WTC11 (cell line): Measurements from ENCODE around the gene GJD4. TPM values are rescaled to one million over a fixed set of nuclear protein-coding genes. Genes with fewer than 3 reads are reported as not detected.

Source experiments
- ATAC-seq: fragments of 200-7000 bp; cut with Tn5 transposase; 2 replicates; pipeline ENCODE4 v1.10.0; 2021; ENCODE audit warnings: mild to moderate bottlenecking, moderate library complexity
- CTCF ChIA-PET: fragments of 300-600 bp; sonication (Branson Sonifier 250); formaldehyde crosslinking; loops from one replicate; lab custom pipeline; 2021; ENCODE audit warnings: antibody characterized with exemption; lab: Charles Lee
- POLR2A ChIA-PET: fragments of 350-600 bp; sonication (Branson Sonifier 250); formaldehyde crosslinking; loops from one replicate; lab custom pipeline; 2021; ENCODE audit warnings: antibody characterized with exemption; lab: Charles Lee
- DNase-seq: peaks from one replicate; pipeline ENCODE4 v3.0.0; 2021; ENCODE audit warnings: low spot score
- H3K27ac Mint-ChIP-seq: 2 replicates; pipeline ENCODE4 v1.8.0; 2021; ENCODE audit warnings: mixed read lengths
- H3K27me3 Mint-ChIP-seq: 2 replicates; pipeline ENCODE4 v1.8.0; 2021; ENCODE audit warnings: low read depth, mild to moderate bottlenecking, moderate library complexity, mixed read lengths
- H3K36me3 Mint-ChIP-seq: 2 replicates; pipeline ENCODE4 v1.8.0; 2021; ENCODE audit warnings: mixed read lengths
- H3K4me1 Mint-ChIP-seq: 2 replicates; pipeline ENCODE4 v1.8.0; 2022; ENCODE audit warnings: mixed read lengths
- H3K4me3 Mint-ChIP-seq: 2 replicates; pipeline ENCODE4 v1.8.0; 2021; ENCODE audit warnings: mild to moderate bottlenecking, moderate library complexity, mixed read lengths
- H3K9me3 Mint-ChIP-seq: 2 replicates; pipeline ENCODE4 v1.8.0; 2021; ENCODE audit warnings: mixed read lengths
- FOXP1 ChIP-seq: sonication (generic); formaldehyde crosslinking; IDR thresholded peaks from 2 replicates; pipeline ENCODE4 v1.8.0; 2022; ENCODE audit warnings: missing genetic modification reagents, mild to moderate bottlenecking, moderate library complexity, borderline replicate concordance
- NR3C1 ChIP-seq: sonication (generic); formaldehyde crosslinking; conservative IDR thresholded peaks from 2 replicates; pipeline ENCODE4 v1.8.1; 2023; ENCODE audit warnings: low read depth, mild to moderate bottlenecking, missing genetic modification reagents
- SMAD3 ChIP-seq: sonication (generic); formaldehyde crosslinking; IDR thresholded peaks from 2 replicates; pipeline ENCODE4 v1.8.0; 2022; ENCODE audit warnings: missing genetic modification reagents, mild to moderate bottlenecking, borderline replicate concordance
- SMAD4 ChIP-seq: sonication (generic); formaldehyde crosslinking; IDR thresholded peaks from 2 replicates; pipeline ENCODE4 v1.8.0; 2022; ENCODE audit warnings: mild to moderate bottlenecking, missing genetic modification reagents
- SOX15 ChIP-seq: fragments of 250-450 bp; sonication (Bioruptor Pico); IDR thresholded peaks from 2 replicates; pipeline ENCODE4 v1.9.0; 2021; ENCODE audit warnings: mild to moderate bottlenecking
- ZNF317 ChIP-seq: sonication (generic); formaldehyde crosslinking; IDR thresholded peaks from 2 replicates; pipeline ENCODE4 v1.8.1; 2023; ENCODE audit warnings: low read depth, mild to moderate bottlenecking, moderate library complexity, missing genetic modification reagents, borderline replicate concordance
- ZNF416 ChIP-seq: fragments of 250-450 bp; sonication (Bioruptor Pico); IDR thresholded peaks from 2 replicates; pipeline ENCODE4 v1.9.0; 2021; ENCODE audit warnings: mild to moderate bottlenecking, inconsistent platforms
- total RNA-seq: library from RNA; stranded (reverse); gene quantifications from 3 replicates; pipeline ENCODE4 v1.2.3, GENCODE V29; 2021
- TF ChIP-seq, protein P1 (sequence below): fragments of 250-450 bp; sonication (Bioruptor Pico); conservative IDR thresholded peaks from 2 replicates; pipeline ENCODE4 v1.9.0; 2021; ENCODE audit warnings: mild to moderate bottlenecking
- TF ChIP-seq, protein P2 (sequence below): sonication (generic); formaldehyde crosslinking; IDR thresholded peaks from 2 replicates; pipeline ENCODE4 v1.8.0; 2022; ENCODE audit warnings: mild to moderate bottlenecking, missing genetic modification reagents
- TF ChIP-seq, protein P3 (sequence below): sonication (generic); formaldehyde crosslinking; IDR thresholded peaks from 2 replicates; pipeline ENCODE4 v1.8.1; 2023; ENCODE audit warnings: mild to moderate bottlenecking, missing genetic modification reagents
- TF ChIP-seq, protein P4 (sequence below): sonication (generic); formaldehyde crosslinking; IDR thresholded peaks from 2 replicates; pipeline ENCODE4 v1.8.1; 2022; ENCODE audit warnings: missing genetic modification reagents, borderline replicate concordance
- TF ChIP-seq, protein P5 (sequence below): sonication (generic); formaldehyde crosslinking; IDR thresholded peaks from 2 replicates; pipeline ENCODE4 v1.8.0; 2022; ENCODE audit warnings: mild to moderate bottlenecking, missing genetic modification reagents
- TF ChIP-seq, protein P6 (sequence below): fragments of 250-450 bp; sonication (Bioruptor Pico); IDR thresholded peaks from 2 replicates; pipeline ENCODE4 v1.9.0; 2021; ENCODE audit warnings: mild to moderate bottlenecking

GJD4 gene
- total RNA-seq, 1 experiment from 2014 or later: not detected

DNA sequence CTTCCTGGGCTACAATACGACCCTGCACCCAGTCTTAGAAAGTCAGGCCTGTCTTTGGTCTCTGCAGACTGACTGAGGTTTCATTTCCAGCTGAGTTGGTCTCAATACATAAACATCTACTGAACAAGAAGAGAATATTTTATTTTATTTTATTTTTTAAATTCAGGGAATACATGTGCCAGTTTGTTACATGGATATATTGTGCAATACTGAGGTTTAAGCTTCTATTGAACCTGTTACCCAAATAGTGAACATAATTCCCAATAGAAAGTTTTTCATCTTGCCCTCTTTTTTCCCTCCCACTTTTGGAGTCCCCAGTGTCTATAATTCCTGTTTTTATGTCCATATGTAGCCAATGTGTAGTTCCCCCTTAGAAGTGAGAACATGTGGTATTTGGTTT, 26.3 kb downstream of the GJD4 start (continued):
- TF ChIP-seq, protein P1, sequence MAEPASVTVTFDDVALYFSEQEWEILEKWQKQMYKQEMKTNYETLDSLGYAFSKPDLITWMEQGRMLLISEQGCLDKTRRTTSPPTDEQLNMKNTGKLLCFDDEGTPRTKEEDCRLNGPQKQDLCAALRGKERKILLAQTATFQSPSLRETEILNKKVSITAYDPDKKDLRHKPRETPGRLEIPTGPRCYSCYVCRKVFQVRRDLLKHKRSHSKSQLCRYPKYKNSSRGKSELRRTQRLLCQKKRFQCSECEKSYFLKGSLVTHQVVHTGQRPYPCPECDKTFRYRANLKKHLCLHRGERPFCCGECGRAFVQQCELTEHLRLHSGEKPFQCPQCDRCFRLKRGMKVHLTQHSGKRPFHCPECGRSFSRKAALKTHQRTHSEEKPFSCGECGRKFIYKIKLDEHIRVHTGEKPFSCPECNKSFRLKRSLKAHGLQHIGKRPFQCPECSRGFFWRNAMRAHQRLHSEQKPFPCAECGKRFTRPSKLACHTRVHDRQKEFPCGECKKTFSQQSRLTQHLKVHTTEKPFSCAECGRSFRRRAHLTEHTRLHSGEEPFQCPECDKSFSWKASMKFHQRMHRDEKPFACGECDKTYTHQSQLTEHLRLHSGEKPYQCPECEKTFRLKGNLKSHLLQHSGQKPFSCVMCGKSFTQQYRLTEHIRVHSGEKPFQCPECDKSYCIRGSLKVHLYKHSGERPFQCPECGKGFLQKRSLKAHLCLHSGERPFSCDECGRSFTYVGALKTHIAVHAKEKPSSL: no peak
- TF ChIP-seq SMAD3 (CRISPR knock-in tag) (no peak), ZNF416 (CRISPR knock-in tag) (no peak), SMAD4 (CRISPR knock-in tag) (no peak), SOX15 (no peak), FOXP1 (no peak)
- TF ChIP-seq, protein P2, sequence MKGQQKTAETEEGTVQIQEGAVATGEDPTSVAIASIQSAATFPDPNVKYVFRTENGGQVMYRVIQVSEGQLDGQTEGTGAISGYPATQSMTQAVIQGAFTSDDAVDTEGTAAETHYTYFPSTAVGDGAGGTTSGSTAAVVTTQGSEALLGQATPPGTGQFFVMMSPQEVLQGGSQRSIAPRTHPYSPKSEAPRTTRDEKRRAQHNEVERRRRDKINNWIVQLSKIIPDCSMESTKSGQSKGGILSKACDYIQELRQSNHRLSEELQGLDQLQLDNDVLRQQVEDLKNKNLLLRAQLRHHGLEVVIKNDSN: no peak
- TF ChIP-seq, protein P3, sequence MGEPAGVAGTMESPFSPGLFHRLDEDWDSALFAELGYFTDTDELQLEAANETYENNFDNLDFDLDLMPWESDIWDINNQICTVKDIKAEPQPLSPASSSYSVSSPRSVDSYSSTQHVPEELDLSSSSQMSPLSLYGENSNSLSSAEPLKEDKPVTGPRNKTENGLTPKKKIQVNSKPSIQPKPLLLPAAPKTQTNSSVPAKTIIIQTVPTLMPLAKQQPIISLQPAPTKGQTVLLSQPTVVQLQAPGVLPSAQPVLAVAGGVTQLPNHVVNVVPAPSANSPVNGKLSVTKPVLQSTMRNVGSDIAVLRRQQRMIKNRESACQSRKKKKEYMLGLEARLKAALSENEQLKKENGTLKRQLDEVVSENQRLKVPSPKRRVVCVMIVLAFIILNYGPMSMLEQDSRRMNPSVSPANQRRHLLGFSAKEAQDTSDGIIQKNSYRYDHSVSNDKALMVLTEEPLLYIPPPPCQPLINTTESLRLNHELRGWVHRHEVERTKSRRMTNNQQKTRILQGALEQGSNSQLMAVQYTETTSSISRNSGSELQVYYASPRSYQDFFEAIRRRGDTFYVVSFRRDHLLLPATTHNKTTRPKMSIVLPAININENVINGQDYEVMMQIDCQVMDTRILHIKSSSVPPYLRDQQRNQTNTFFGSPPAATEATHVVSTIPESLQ (CRISPR knock-in tag): no peak
- TF ChIP-seq, protein P4, sequence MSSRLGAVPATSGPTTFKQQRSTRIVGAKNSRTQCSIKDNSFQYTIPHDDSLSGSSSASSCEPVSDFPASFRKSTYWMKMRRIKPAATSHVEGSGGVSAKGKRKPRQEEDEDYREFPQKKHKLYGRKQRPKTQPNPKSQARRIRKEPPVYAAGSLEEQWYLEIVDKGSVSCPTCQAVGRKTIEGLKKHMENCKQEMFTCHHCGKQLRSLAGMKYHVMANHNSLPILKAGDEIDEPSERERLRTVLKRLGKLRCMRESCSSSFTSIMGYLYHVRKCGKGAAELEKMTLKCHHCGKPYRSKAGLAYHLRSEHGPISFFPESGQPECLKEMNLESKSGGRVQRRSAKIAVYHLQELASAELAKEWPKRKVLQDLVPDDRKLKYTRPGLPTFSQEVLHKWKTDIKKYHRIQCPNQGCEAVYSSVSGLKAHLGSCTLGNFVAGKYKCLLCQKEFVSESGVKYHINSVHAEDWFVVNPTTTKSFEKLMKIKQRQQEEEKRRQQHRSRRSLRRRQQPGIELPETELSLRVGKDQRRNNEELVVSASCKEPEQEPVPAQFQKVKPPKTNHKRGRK: no peak
- TF ChIP-seq, protein P5, sequence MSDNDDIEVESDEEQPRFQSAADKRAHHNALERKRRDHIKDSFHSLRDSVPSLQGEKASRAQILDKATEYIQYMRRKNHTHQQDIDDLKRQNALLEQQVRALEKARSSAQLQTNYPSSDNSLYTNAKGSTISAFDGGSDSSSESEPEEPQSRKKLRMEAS (CRISPR knock-in tag): no peak
- TF ChIP-seq, protein P6, sequence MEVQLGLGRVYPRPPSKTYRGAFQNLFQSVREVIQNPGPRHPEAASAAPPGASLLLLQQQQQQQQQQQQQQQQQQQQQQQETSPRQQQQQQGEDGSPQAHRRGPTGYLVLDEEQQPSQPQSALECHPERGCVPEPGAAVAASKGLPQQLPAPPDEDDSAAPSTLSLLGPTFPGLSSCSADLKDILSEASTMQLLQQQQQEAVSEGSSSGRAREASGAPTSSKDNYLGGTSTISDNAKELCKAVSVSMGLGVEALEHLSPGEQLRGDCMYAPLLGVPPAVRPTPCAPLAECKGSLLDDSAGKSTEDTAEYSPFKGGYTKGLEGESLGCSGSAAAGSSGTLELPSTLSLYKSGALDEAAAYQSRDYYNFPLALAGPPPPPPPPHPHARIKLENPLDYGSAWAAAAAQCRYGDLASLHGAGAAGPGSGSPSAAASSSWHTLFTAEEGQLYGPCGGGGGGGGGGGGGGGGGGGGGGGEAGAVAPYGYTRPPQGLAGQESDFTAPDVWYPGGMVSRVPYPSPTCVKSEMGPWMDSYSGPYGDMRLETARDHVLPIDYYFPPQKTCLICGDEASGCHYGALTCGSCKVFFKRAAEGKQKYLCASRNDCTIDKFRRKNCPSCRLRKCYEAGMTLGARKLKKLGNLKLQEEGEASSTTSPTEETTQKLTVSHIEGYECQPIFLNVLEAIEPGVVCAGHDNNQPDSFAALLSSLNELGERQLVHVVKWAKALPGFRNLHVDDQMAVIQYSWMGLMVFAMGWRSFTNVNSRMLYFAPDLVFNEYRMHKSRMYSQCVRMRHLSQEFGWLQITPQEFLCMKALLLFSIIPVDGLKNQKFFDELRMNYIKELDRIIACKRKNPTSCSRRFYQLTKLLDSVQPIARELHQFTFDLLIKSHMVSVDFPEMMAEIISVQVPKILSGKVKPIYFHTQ: no peak

DNA sequence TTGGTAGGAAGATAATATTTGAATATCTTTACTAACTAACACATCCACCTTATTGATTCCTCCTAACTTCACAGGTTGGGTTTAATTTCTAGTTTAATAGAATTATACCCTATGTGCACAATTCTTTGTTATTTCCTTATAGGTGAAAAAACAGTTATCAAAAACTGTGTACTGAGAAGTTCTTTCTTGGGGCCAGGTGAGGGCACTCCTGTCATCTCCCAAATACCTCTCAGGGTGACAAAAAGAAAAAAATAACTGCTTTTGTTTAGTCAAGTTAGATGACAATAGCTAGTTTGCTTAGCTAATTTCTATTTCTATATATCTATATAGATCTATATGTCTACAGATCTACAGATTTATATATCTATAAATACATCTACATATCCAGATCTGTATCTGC, 26.9 kb downstream of the GJD4 start:
- no peak overlapping the region for H3K27ac Mint-ChIP-seq
- ChIA-PET POLR2A (no interaction called here), CTCF (interaction anchor here (0.9 to 1.8 kb wide), 7 partner anchors 18 to 1250 kb away, joined by 3 to 11 read pairs (median 4); no protein-coding TSS in a partner anchor)
- TF ChIP-seq ZNF317: no peak
- no peak for TF ChIP-seq NR3C1 (CRISPR knock-in tag)
- H3K36me3 Mint-ChIP-seq: no peaks in the 10 kb centered on the region
- DNase-seq (no peak), ATAC-seq (no peak)
- H3K9me3 Mint-ChIP-seq: peaks cover 4% of the 10 kb centered on the region; the same call in 1 of the 2 replicates
- no peak overlapping the region for H3K4me3 Mint-ChIP-seq
- peaks cover 29% of the 10 kb centered on the region for H3K4me1 Mint-ChIP-seq
- no peaks in the 10 kb centered on the region for H3K27me3 Mint-ChIP-seq
